ENCODE measurements around the gene KCTD12.

The KCTD12 gene

DNA sequence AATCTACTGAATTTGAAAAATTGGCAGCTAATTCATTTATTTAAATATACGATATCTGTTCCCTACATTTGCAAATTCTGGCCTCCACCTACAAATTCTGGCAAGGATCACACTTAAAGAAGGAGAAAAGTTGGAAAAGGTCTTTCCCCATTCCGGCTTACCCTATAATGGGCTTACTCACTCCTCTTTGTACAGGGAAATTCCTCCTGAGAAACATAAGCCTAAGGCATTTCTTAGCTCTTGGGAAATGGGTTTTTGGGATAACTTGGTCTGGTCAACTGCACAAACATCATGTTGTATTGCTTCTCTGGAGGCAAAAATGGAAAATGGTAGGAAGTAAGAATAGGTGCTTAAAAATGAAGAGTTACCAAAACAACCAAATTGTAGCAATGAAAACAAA is 25.5 kb downstream of the KCTD12 start:
- in situ Hi-C loops (cut with HindIII; ENCODE audit: low sequenced_read_pairs), result no loop called here

DNA sequence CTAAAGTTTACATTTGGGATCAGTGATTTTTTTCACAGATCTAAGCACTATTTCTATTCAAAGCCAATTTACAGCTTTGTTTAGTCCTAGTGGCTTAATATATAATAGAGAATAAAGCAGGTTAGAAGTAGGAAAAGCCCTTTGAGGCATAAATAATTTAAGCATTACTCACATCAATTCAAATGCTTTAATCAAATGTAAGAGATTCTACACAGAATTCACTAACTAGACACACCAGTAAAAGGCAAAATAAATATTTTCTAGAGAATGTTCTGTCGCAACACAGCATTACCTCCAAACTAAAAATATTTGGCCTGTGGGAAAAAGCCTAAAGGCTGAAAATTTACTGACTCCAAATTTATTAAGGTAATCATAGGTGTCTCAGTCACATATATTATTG is 31.3 kb downstream of the KCTD12 start:
- in situ Hi-C loops (cut with HindIII; ENCODE audit: low sequenced_read_pairs), result no loop called here

DNA sequence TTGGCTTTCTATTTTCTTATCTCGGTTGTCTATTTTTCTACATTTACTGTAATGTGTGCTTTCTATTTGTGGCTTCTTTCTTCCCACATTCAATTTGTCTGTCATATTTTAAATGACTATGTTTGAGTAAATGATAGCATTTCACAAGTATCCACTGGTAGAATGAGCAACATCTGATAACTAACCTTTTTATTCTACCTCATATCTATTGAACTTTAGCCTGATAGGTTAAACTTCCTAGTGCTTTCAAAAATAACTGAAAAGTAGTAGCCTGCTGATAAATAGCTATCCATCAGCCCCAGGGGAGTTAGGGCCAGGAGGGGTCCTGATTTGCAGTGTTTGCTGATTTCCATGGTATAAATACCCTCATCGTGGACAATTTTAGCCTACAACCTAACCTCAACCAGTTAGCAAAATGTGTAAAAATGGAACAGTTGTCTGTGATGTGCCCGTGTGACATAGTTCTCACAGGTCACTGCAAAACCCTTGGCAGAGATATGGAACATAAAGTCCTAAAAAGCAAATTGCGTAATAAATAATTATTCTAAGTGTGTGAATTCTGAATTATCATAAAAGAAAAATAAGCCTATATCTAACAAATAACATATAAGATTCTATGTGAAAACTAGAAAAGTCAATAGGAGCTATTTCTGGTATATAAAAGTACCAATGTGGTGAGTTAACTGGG is 32.1 kb downstream of the KCTD12 start:
- in situ Hi-C loops (cut with HindIII; ENCODE audit: low sequenced_read_pairs), result no loop called here

DNA sequence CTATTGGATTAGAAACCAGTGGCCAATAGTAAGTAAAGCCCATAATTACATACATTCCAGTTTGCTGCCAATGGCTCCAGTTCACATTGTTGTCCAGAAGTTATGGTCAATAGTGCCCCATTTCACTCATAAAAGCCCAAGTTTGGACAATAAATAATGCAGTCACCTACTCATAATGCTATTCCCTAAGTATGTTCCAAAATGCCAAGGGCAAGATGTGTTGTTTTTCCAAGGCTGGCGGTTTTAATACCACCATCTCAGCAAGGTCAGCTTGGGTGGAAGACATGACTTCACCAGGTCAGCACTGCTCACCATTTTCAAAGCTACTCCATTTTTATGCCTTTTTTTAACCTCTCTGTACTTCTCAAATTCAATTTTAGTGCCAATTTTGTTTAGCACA is 32.7 kb downstream of the KCTD12 start:
- in situ Hi-C loops (cut with HindIII; ENCODE audit: low sequenced_read_pairs), result no loop called here

DNA sequence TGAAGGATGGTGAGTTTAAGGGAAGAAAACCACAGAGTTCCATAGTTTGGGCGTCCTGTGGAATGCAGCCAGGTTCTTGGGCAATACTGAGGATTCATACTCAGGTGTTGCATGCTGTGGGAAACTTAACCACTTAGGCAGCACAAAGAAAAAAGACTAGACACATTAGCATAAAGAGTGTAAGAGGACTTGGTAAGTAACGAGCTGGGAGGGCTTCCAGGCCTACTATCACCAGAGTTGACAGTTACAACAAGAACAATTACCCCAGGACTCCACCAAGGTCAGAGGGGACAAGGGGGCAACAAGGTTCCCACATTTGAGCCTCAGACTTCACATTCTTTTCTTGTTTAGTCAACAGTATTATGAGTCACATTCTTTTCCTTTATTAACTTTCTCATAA is 33.2 kb downstream of the KCTD12 start:
- in situ Hi-C loops (cut with HindIII; ENCODE audit: low sequenced_read_pairs), result no loop called here

DNA sequence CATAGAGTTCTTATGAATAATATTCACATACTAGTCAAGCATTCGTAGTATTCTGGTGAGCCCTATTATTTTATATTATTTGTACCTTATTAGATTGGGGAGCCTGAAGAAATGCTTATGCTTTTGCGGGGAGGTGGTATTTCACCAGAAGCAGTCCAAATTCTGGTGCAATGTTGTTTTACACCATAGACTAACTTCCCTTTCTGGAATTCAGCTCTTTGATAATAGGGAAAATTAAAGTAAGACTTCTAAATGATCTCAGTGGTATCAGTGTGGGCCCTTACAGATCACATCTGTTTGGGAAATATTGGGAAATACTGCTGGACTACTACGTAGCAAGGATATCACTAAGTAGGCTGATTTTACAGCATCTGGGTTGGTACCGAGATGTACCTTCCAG is 34.2 kb downstream of the KCTD12 start:
- in situ Hi-C loops (cut with HindIII; ENCODE audit: low sequenced_read_pairs), result no loop called here

DNA sequence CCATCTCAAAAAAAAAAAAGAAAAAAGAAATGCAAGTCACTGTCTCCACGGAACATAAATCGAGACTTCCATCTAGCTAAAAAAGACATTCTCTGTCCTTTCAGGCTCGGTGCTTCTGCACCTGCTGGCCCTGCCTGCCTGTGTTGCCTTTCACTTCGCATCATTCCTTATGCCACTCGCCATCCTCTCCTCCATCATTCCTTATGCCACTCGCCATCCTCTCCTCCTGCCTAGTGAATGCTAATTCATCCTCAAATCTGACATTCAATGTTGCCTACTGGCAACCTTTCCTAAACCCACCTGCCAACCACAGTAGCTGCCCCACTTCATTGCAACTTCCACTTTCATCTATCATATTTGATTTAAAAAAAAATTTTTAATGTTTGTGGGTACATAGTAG is 36.7 kb downstream of the KCTD12 start:
- in situ Hi-C loops (cut with HindIII; ENCODE audit: low sequenced_read_pairs), result no loop called here

DNA sequence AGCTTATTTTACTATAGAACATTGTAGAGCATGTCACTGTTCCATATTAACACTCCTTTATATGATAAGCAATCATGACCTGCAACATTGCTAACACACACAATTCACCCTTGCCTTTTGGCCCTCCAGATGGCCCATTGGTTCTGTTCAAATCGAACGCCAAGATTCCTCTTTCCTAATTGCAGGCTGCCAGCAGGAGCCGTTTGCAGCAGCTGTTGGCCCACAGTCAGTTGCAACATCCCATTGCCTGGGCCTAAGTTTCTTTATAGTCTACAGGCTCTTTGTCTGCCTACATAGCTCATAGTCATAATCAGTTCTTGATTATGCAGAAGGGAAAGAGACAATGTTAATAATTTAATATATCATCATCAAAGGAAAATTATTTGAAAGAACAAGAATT is 37.6 kb downstream of the KCTD12 start:
- in situ Hi-C loops (cut with HindIII; ENCODE audit: low sequenced_read_pairs), result no loop called here

DNA sequence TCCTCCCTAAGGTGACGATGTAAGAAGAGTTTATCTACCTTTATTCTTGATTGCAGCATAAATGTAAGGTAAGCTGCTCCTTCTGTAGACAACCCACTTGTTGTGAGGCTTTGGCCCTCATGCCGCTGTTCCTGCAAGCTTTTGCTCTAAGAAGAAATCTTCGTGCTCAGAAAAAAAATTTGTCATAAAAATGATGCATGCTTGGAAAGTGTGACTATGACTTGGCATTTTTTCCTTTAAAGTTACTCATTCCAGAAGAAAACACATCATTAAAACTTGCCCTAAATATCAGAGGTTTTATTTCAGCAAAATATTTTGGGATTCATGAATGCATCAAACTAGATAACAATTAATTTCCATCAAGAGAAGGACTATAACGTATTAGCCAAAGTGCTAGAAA is 39.8 kb downstream of the KCTD12 start:
- in situ Hi-C loops (cut with HindIII; ENCODE audit: low sequenced_read_pairs), result no loop called here

DNA sequence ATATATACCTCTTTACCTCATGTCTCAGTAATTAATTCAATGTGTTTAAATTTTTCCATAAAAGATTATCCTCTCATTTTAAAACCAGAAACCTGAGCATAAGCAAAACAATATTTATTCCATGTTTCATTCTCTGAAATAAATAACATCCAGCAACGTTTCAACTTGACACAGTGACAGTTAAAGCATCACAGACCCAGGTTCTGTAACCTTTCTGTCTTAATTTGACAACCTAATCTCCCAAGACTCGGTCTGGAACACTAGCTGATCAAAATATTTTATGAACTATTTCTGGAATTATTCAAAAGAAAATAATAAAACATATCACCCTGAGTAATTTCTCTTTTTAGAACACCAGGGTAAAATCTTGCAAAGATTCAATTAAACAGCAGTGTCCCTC is 40.3 kb downstream of the KCTD12 start:
- in situ Hi-C loops (cut with HindIII; ENCODE audit: low sequenced_read_pairs), result no loop called here

DNA sequence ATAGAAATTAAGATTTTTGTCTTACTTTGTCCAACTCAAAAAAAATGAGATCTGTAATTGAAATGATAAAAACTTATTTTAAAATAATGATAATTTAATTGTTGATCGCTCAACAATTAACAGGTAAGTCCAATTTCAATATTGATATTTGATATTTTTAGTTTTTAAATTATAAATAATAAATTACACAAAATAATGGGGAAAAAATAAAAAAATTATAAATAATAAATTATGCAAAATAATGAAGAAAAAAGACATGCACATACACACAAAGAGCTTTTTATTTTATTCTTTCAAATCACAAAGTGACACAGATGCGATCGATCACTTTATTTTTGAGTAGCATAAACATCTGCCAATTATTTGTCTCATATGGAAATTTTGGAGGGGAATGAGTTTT is 40.8 kb downstream of the KCTD12 start:
- in situ Hi-C loops (cut with HindIII; ENCODE audit: low sequenced_read_pairs), result no loop called here

DNA sequence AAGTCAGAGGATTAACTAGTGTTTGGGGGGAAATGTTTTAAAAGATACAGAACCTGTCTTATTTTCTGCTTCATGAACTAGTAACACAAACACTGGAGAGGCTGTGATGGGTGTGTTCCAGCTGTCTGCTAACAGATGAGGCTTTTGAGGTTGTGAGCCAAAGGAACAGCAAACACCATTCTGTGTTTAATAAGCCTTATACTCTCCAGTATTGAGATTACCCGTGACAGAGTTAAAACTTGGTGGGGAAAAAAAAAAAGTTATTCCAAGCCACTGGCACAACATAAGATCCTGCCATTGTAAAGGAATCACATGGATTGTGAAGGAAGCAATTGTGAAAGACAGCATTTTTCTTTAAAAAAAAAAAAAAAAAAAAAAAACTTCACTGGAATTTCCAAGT is 48.4 kb downstream of the KCTD12 start:
- in situ Hi-C loops (cut with HindIII; ENCODE audit: low sequenced_read_pairs), result no loop called here

DNA sequence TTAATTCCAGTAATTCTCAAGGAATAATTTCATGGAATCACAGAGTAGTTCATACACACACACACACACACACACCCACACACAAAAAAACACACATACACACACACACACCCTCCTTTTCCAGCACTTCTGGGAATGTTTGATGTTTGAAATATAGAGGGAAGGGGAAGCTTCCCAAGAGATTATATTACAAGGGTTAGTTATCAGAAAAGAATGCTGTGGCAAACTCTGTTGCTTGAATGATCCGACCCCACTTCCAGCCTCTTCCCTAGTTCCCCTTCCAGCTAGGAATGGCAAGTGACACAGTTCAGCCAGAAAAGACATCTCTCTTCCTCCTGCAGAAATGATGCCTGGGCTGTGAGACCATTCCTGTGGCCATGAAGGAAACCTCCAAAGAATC is 49.9 kb downstream of the KCTD12 start:
- in situ Hi-C loops (cut with HindIII; ENCODE audit: low sequenced_read_pairs), result no loop called here

DNA sequence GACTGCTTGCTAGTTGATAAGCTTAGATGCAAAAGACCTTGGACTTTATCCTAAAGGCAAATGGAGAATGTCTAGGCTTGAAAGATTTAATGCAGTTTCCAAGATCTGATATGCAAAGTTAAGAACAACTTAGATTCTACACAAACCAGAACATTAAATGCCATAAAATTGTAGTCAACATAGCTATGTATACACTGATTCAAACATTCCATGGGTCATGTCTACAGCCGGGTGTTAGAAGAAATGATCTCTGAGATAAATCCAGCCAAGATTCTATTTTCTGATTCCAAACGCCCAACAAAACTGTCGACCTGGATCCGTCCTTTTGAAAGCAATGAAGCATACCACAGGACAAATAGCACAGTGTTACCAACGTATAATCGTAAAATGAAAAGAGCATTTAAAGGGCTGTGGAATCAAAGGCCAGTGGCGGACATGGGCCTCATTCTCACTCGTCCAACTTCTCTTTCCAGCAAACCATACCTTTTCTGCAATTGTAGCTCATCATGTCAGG is 52.7 kb downstream of the KCTD12 start:
- in situ Hi-C loops (cut with HindIII; ENCODE audit: low sequenced_read_pairs), result no loop called here

DNA sequence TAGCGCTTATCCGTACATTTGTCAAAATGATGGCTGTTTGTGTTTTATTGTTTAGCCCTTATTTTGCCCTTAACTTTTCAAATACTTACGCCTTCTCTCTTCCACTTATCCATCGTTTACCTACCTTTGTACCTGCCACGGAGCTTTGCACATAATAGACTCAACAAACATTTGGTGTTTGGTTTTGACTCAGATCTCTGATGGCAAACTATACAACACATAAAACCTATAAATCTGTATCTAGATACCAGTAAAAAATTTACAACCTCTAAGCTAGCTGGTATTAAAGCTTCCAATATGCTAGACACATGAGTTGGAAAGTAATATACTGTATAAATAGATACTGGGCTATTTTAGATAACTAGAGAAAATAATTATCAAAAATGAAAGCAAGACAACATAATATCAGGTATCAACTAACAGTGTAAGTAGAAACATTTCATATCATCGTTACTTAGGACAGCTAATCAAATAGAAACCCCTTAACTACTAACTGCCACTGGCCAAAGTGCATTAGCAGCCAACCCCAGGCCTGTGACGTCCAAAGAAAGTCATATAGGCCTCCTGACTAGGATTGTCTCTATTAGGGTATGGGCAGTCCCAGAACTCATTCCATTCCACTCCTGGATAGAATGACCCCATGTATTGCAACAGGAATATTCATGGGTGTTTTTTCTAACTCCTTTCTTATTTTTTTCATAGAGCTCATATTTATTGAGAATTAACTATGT is 53.8 kb downstream of the KCTD12 start:
- in situ Hi-C loops (cut with HindIII; ENCODE audit: low sequenced_read_pairs), result no loop called here

DNA sequence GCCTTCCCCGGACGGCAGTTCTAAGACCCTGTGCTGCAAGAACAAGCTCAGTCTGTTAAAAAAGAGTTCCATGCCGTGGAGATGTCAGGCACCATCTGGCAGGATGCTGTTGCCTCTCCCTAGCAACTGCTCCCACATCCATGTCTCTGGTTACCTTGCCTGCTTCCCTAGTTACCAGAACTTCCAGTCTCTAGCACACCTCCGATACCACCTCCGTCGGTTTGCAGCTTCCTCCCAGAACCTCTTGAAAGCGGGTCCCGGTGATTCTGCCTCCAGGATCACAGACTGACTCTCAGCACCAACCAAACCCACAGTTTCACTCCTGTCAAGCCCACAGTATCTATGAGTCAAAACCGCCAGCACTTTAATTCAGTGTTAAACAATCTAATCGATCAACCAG is 55.4 kb downstream of the KCTD12 start:
- in situ Hi-C loops (cut with HindIII; ENCODE audit: low sequenced_read_pairs), result no loop called here

Measured in endothelial cell of hepatic sinusoid (primary cell).